A549 (cell line): Measurements from ENCODE around the gene HCN2. TPM values are rescaled to one million over a fixed set of nuclear protein-coding genes. Genes with fewer than 3 reads are reported as not detected.

ENCODE experiments used
- ATAC-seq, 2 experiments: fragments of 200-7000 bp in 1 of 2; fragments of >200 bp in 1 of 2; cut with Nextera tagmentation in 1 of 2; cut with Tn5 transposase in 1 of 2; 3 replicates each; pipeline versions ENCODE4 v1.8.0 to v1.9.1; 2018 to 2020; ENCODE audit warnings: mild to moderate bottlenecking in 1 of 2, moderate library complexity in 1 of 2
- CTCF ChIA-PET: fragments of 300-600 bp; sonication (Branson Sonifier 250); formaldehyde crosslinking; extraction: SDS; loops from one replicate; lab custom pipeline; 2021; ENCODE audit warnings: antibody characterized with exemption, inconsistent platforms; lab: Yijun Ruan, JAX
- POLR2A ChIA-PET: fragments of 350-600 bp; formaldehyde crosslinking; extraction: SDS; loops from one replicate; lab custom pipeline; 2021; ENCODE audit warnings: antibody characterized with exemption, inconsistent platforms; lab: Yijun Ruan, JAX
- DNase-seq, 2 experiments: peaks; one replicate each; pipeline versions ENCODE4 v3.0.0 to v3.0.0-alpha.2; 2011 to 2016; ENCODE audit warnings: low read depth in 1 of 2, low spot score in 1 of 2
- FAIRE-seq: peaks from 2 replicates; lab custom pipeline; 2011; peaks lifted over from hg19 to GRCh38; lab: Jason Lieb, UNC
- H3K27ac ChIP-seq, 2 experiments: fragments of >200 bp; sonication (Bioruptor Twin); formaldehyde crosslinking; 3 replicates each; pipeline ENCODE4 v1.5.1; 2016 to 2017
- H3K4me1 ChIP-seq: fragments of >200 bp; sonication (Bioruptor Twin); formaldehyde crosslinking; 3 replicates; pipeline ENCODE4 v1.6.1; 2016
- H3K4me2 ChIP-seq: fragments of >200 bp; sonication (Bioruptor Twin); formaldehyde crosslinking; 3 replicates; pipeline ENCODE4 v1.6.1; 2016
- H3K4me3 ChIP-seq: fragments of >200 bp; sonication (Bioruptor Twin); formaldehyde crosslinking; 3 replicates; pipeline ENCODE4 v1.5.1; 2016
- H3K9me3 ChIP-seq: fragments of >200 bp; sonication (Bioruptor Twin); formaldehyde crosslinking; 3 replicates; pipeline ENCODE4 v1.6.1; 2016
- ATOH8 ChIP-seq: fragments of 250-450 bp; sonication (Bioruptor Pico); IDR thresholded peaks from 2 replicates; pipeline ENCODE4 v1.5.0; 2020; ENCODE audit warnings: low read depth, mild to moderate bottlenecking, moderate library complexity
- BHLHE40 ChIP-seq: IDR thresholded peaks from 2 replicates; pipeline ENCODE4 v1.6.1; 2012; ENCODE audit warnings: low read depth, low read length, inconsistent platforms
- CBX2 ChIP-seq: fragments of 200-600 bp; sonication (generic); IDR thresholded peaks from 2 replicates; pipeline ENCODE4 v1.6.1; 2016; ENCODE audit warnings: low read depth, mild to moderate bottlenecking, borderline replicate concordance
- CBX8 ChIP-seq: fragments of 200-600 bp; sonication (generic); IDR thresholded peaks from 2 replicates; pipeline ENCODE4 v1.6.1; 2016
- CEBPB ChIP-seq, 2 experiments: fragments of >200 bp in 1 of 2; sonication (Bioruptor Twin) in 1 of 2; formaldehyde crosslinking in 1 of 2; IDR thresholded peaks; 2 replicates each; pipeline ENCODE4 v1.6.1; 2012 to 2016
- CHD2 ChIP-seq: fragments of 150-350 bp; IDR thresholded peaks from 2 replicates; pipeline ENCODE4 v1.6.1; 2014; ENCODE audit warnings: low read length; ENCODE audit not compliant: partially characterized antibody
- CTCF ChIP-seq: fragments of >200 bp; sonication (Bioruptor Twin); formaldehyde crosslinking; IDR thresholded peaks from 3 replicates; pipeline ENCODE4 v1.5.1; 2016
- EHMT2 ChIP-seq: fragments of 200-600 bp; sonication (generic); IDR thresholded peaks from 2 replicates; pipeline ENCODE4 v1.6.1; 2016; ENCODE audit warnings: antibody characterized with exemption, low read depth, mild to moderate bottlenecking, moderate library complexity
- EP300 ChIP-seq, 2 experiments: fragments of >200 bp; sonication (Bioruptor Twin); formaldehyde crosslinking; IDR thresholded peaks; 2 replicates in 1 of 2; 3 replicates in 1 of 2; pipeline ENCODE4 v1.6.1; 2016 to 2017
- ESRRA ChIP-seq: fragments of 150-350 bp; IDR thresholded peaks from 2 replicates; pipeline ENCODE4 v1.6.1; 2014; ENCODE audit warnings: mild to moderate bottlenecking, low read length, borderline replicate concordance
- FOSL2 ChIP-seq, 2 experiments: fragments of 450-650 bp in 1 of 2; fragments of >200 bp in 1 of 2; sonication (Bioruptor Twin) in 1 of 2; formaldehyde crosslinking; IDR thresholded peaks; 2 replicates each; pipeline versions ENCODE4 v1.5.0 to v1.6.1; 2016 to 2020; ENCODE audit warnings: mild to moderate bottlenecking in 1 of 2, moderate library complexity in 1 of 2
- GATA3 ChIP-seq: IDR thresholded peaks from 2 replicates; pipeline ENCODE4 v1.6.1; 2012; ENCODE audit warnings: borderline replicate concordance
- HES2 ChIP-seq: fragments of >200 bp; sonication (Bioruptor Twin); formaldehyde crosslinking; IDR thresholded peaks from 2 replicates; pipeline ENCODE4 v1.6.1; 2016
- HOXA7 ChIP-seq: fragments of 250-450 bp; sonication (Bioruptor Pico); IDR thresholded peaks from 2 replicates; pipeline ENCODE4 v1.5.0; 2020; ENCODE audit warnings: mild to moderate bottlenecking, moderate library complexity
- HOXB13 ChIP-seq: fragments of 250-450 bp; sonication (Bioruptor Pico); IDR thresholded peaks from 2 replicates; pipeline ENCODE4 v1.5.0; 2020; ENCODE audit warnings: low read depth, mild to moderate bottlenecking, moderate library complexity
- JUN ChIP-seq, 2 experiments: fragments of >200 bp; sonication (Bioruptor Twin); formaldehyde crosslinking; IDR thresholded peaks; 2 replicates in 1 of 2; 3 replicates in 1 of 2; pipeline ENCODE4 v1.6.1; 2016 to 2017
- KDM1A ChIP-seq: fragments of 200-600 bp; sonication (generic); IDR thresholded peaks from 2 replicates; pipeline ENCODE4 v1.6.1; 2016; ENCODE audit warnings: low read depth, mild to moderate bottlenecking
- MAX ChIP-seq: IDR thresholded peaks from 2 replicates; pipeline ENCODE4 v1.6.1; 2012
- MYC ChIP-seq: IDR thresholded peaks from 2 replicates; pipeline ENCODE4 v1.6.1; 2012; ENCODE audit warnings: mild to moderate bottlenecking, inconsistent platforms, low read length, improper control_type of control experiment, borderline replicate concordance
- PBX3 ChIP-seq: IDR thresholded peaks from 2 replicates; pipeline ENCODE4 v1.6.1; 2012
- POLR2A ChIP-seq: IDR thresholded peaks from 2 replicates; pipeline ENCODE4 v1.6.1; 2012; ENCODE audit warnings: mild to moderate bottlenecking, low read length
- RAD21 ChIP-seq, 2 experiments: fragments of >200 bp in 1 of 2; sonication (Bioruptor Twin) in 1 of 2; formaldehyde crosslinking in 1 of 2; IDR thresholded peaks in 1 of 2; conservative IDR thresholded peaks in 1 of 2; 2 replicates in 1 of 2; 3 replicates in 1 of 2; pipeline ENCODE4 v1.6.1; 2012 to 2018; ENCODE audit warnings: inconsistent platforms in 1 of 2
- RFX5 ChIP-seq: fragments of 450-650 bp; IDR thresholded peaks from 2 replicates; pipeline ENCODE4 v1.7.1; 2014; ENCODE audit warnings: antibody characterized with exemption, mild to moderate bottlenecking, moderate library complexity
- SMC3 ChIP-seq: fragments of >200 bp; sonication (Bioruptor Twin); formaldehyde crosslinking; IDR thresholded peaks from 3 replicates; pipeline ENCODE4 v1.6.1; 2018; ENCODE audit warnings: inconsistent platforms
- SREBF2 ChIP-seq: fragments of 450-650 bp; IDR thresholded peaks from 2 replicates; pipeline ENCODE4 v1.6.1; 2014; ENCODE audit warnings: mild to moderate bottlenecking, moderate library complexity
- TP53 ChIP-seq: fragments of 250-450 bp; sonication (Bioruptor Pico); IDR thresholded peaks from 2 replicates; pipeline ENCODE4 v1.5.0; 2021; ENCODE audit warnings: mild to moderate bottlenecking, moderate library complexity
- ZFP36 ChIP-seq: fragments of 450-650 bp; IDR thresholded peaks from 2 replicates; pipeline ENCODE4 v1.6.1; 2014; ENCODE audit warnings: borderline replicate concordance; ENCODE audit not compliant: partially characterized antibody
- WGBS: methylation state at CpG from one replicate; pipeline ENCODE4 v1.1.6; 2017; ENCODE audit errors: missing lambda C conversion rate; 5-methylcytosine and 5-hydroxymethylcytosine counted together
- polyA plus RNA-seq, 4 experiments: library from polyadenylated mRNA; depleted of rRNA in 3 of 4; stranded (reverse); fragments of >200 nt; fragmentation: RNase III in 1 of 4; extraction: RNeasy Plus Mini Kit Qiagen cat#74134 plus additional on column Dnase treatment in 1 of 4; gene quantifications; 2 replicates in 3 of 4; 3 replicates in 1 of 4; pipeline ENCODE4 v1.2.3, GENCODE V29; 2011 to 2017

The HCN2 gene
- polyA plus RNA-seq, 2 of the 4 experiments (the other 2 are of a cell fraction), result 2.7 to 23.2 TPM

- 83% methylated on average over 5 of the region's 5 CpGs for WGBS
These were observed 5.8 kb upstream of the HCN2 start for GRCh38 chr19:583968-584239.

GRCh38 chr19:584240-585001 lies 5.3 kb upstream of the HCN2 start:
- peak overlapping the region in 1 of 2 experiments; percentile 54; a peak in 2 of 6 replicates for H3K27ac ChIP-seq
- no peak overlapping the region for H3K4me2 ChIP-seq
- H3K4me3 ChIP-seq, result no peak overlapping the region
- WGBS, result 80% methylated on average over 16 of the region's 38 CpGs
- H3K9me3 ChIP-seq, result no peaks in the 10 kb centered on the region
- no peak for FAIRE-seq
- CTCF ChIA-PET, result interaction anchor here (0.6 to 5.8 kb wide), 31 partner anchors 8 to 158 kb away, joined by 3 to 31 read pairs (median 4); partner anchors contain the start of gene RNF126
- no peak for DNase-seq
- POLR2A ChIA-PET, result no interaction called here
- peak; percentile 20 to 61; a peak in 4 of 6 replicates for ATAC-seq
- H3K4me1 ChIP-seq, result peaks cover 49% of the 10 kb centered on the region
- peak; percentile 56 for TF ChIP-seq SMC3
- no peak for TF ChIP-seq MAX
- TF ChIP-seq CBX2, result no peak
- peak; percentile 67 for TF ChIP-seq CTCF
- peak; percentile 60 to 73 for TF ChIP-seq RAD21 (conservative IDR thresholded peaks at IDR 0.05 in 1 of 2, IDR thresholded peaks at IDR 0.05 in 1 of 2)
- 0 out of 2 replicates have a peak, but pooled peaks have one; percentile 12 for TF ChIP-seq TP53 (CRISPR knock-in tag)
- TF ChIP-seq ZFP36, result no peak
- TF ChIP-seq JUN (IDR thresholded peaks at IDR 0.05), result peak in 1 of 2 experiments; percentile 46; a peak in 1 of 5 replicates
- 0 out of 2 replicates have a peak, but pooled peaks have one; percentile 19 for TF ChIP-seq GATA3
- TF ChIP-seq PBX3, result peak; percentile 34; the same call in 1 of the 2 replicates
- no peak for TF ChIP-seq HOXB13

More at GRCh38 chr19:583968-584239, 5.8 kb upstream of the HCN2 start:
- TF ChIP-seq POLR2A (no peak), PBX3 (no peak), CTCF (no peak), ESRRA (no peak), CHD2 (no peak), MYC (no peak), MAX (no peak), SREBF2 (no peak), BHLHE40 (no peak), HES2 (no peak), FOSL2 (IDR thresholded peaks at IDR 0.05) (no peak), FOSL2 (CRISPR knock-in tag; IDR thresholded peaks at IDR 0.05) (no peak), RFX5 (no peak), CEBPB (IDR thresholded peaks at IDR 0.05) (no peak), EHMT2 (no peak), SMC3 (no peak), CBX8 (no peak), HOXA7 (no peak), KDM1A (no peak), EP300 (IDR thresholded peaks at IDR 0.05) (no peak), ATOH8 (CRISPR knock-in tag) (no peak)
- ATAC-seq (no peak), DNase-seq (no peak), FAIRE-seq (no peak)
- Histone ChIP-seq H3K4me3 (no peak overlapping the region), H3K4me2 (no peak overlapping the region), H3K9me3 (no peaks in the 10 kb centered on the region), H3K27ac (peak overlapping the region in 1 of 2 experiments; percentile 54; a peak in 2 of 6 replicates), H3K4me1 (peaks cover 45% of the 10 kb centered on the region)
- CTCF ChIA-PET, result interaction anchor here (0.8 to 5.8 kb wide), 28 partner anchors 7 to 159 kb away, joined by 3 to 31 read pairs (median 5); partner anchors contain the start of gene RNF126
- POLR2A ChIA-PET, result no interaction called here
